OCI-LY7 (cell line): ENCODE results near the gene ULBP3. TPM values are rescaled to one million over a fixed set of nuclear protein-coding genes. Genes with fewer than 3 reads are reported as not detected.

Experiments
- BruUV-seq: library from RNA; stranded (reverse); fragments of 400-500 nt; replicated peaks from 2 replicates; lab custom pipeline; 2021; lab: Mats Ljungman, UMichigan
- CTCF ChIA-PET: fragments of 300-600 bp; sonication (Branson Sonifier 250); formaldehyde crosslinking; loops from one replicate; lab custom pipeline; 2022; ENCODE audit warnings: antibody characterized with exemption; ENCODE audit not compliant: unreplicated experiment; lab: Charles Lee
- POLR2A ChIA-PET: fragments of 300-600 bp; sonication (Branson Sonifier 250); formaldehyde crosslinking; loops from one replicate; lab custom pipeline; 2022; ENCODE audit warnings: antibody characterized with exemption; lab: Charles Lee
- DNase-seq: peaks from one replicate; pipeline ENCODE4 v3.0.0-alpha.2; 2015; ENCODE audit warnings: low spot score
- H2AFZ ChIP-seq: fragments of 200-600 bp; sonication (generic), shearing (Covaris generic); 2 replicates; pipeline ENCODE4 v1.6.1; 2014; ENCODE audit warnings: mild to moderate bottlenecking, antibody characterized with exemption, low read length, moderate library complexity
- H3K27ac ChIP-seq: fragments of 200-600 bp; sonication (generic); 2 replicates; pipeline ENCODE4 v1.5.1; 2014; ENCODE audit warnings: mixed run types, low read depth, mild to moderate bottlenecking, moderate library complexity, low read length, inconsistent platforms; ENCODE audit not compliant: poor library complexity, severe bottlenecking
- H3K36me3 ChIP-seq: fragments of 200-600 bp; sonication (generic); 2 replicates; pipeline ENCODE4 v1.6.1; 2014; ENCODE audit warnings: mild to moderate bottlenecking, antibody characterized with exemption, low read length, moderate library complexity, mixed read lengths; ENCODE audit not compliant: insufficient read depth
- H3K4me1 ChIP-seq: fragments of 200-600 bp; sonication (generic); 2 replicates; pipeline ENCODE4 v1.5.1; 2014; ENCODE audit warnings: mild to moderate bottlenecking, low read length; ENCODE audit not compliant: insufficient read depth, poor library complexity, severe bottlenecking
- H3K4me2 ChIP-seq: fragments of 200-600 bp; sonication (generic); 2 replicates; pipeline ENCODE4 v1.6.1; 2014; ENCODE audit warnings: mild to moderate bottlenecking, low read length
- H3K4me3 ChIP-seq: fragments of 200-600 bp; sonication (generic); 2 replicates; pipeline ENCODE4 v1.5.1; 2014; ENCODE audit warnings: mild to moderate bottlenecking, low read depth, low read length; ENCODE audit not compliant: poor library complexity, severe bottlenecking
- H3K79me2 ChIP-seq: fragments of 200-600 bp; sonication (generic); 2 replicates; pipeline ENCODE4 v1.6.1; 2016; ENCODE audit warnings: low read depth, mild to moderate bottlenecking, low read length, moderate library complexity, mixed read lengths; ENCODE audit not compliant: insufficient read depth
- H3K9me2 ChIP-seq: fragments of 200-600 bp; sonication (generic); 2 replicates; pipeline ENCODE4 v1.6.1; 2016; ENCODE audit warnings: mild to moderate bottlenecking, low read length, mixed read lengths; ENCODE audit not compliant: insufficient read depth
- H3K9me3 ChIP-seq: fragments of 200-600 bp; sonication (generic); 2 replicates; pipeline ENCODE4 v1.6.1; 2014; ENCODE audit warnings: mild to moderate bottlenecking, mixed run types, low read length, mixed read lengths
- H4K20me1 ChIP-seq: fragments of 200-600 bp; sonication (generic); 2 replicates; pipeline ENCODE4 v1.6.1; 2014; ENCODE audit warnings: mild to moderate bottlenecking, antibody characterized with exemption, low read length, moderate library complexity, mixed read lengths; ENCODE audit not compliant: insufficient read depth
- EZH2phosphoT487 ChIP-seq: fragments of 200-600 bp; sonication (generic); IDR thresholded peaks from 2 replicates; pipeline ENCODE4 v1.6.1; 2018; ENCODE audit warnings: low read depth, borderline replicate concordance, mild to moderate bottlenecking, mixed run types, antibody characterized with exemption, low read length, moderate library complexity, mixed read lengths
- intact Hi-C: fragments of 100-400 bp; cut with micrococcal nuclease; formaldehyde crosslinking; loops from one replicate; pipeline ENCODE4 v1.10.0; 2022; ENCODE audit not compliant: unreplicated experiment
- total RNA-seq, 2 experiments: library from RNA; depleted of rRNA in 1 of 2; stranded (reverse); fragments of >200 nt in 1 of 2; shearing (Covaris generic) in 1 of 2; gene quantifications; 2 replicates each; pipeline ENCODE4 v1.2.3, GENCODE V29; 2014 to 2022
- TF ChIP-seq, protein P1 (sequence below): fragments of 200-600 bp; sonication (generic); conservative IDR thresholded peaks from 2 replicates; pipeline ENCODE4 v1.5.1; 2014; ENCODE audit warnings: mild to moderate bottlenecking, antibody characterized with exemption, low read length, moderate library complexity, mixed read lengths

The ULBP3 gene
- total RNA-seq, 2 experiments from 2014 or later, result 3.5 to 4.3 TPM

- H3K79me2 ChIP-seq, result no peaks in the 10 kb centered on the region
- intact Hi-C loops, result no loop called here
- BruUV-seq, result no TSS peak
- H3K4me1 ChIP-seq, result peaks cover 12% of the 10 kb centered on the region
- H3K4me2 ChIP-seq, result no peak overlapping the region
- ChIA-PET CTCF (no interaction called here), POLR2A (interaction anchor here (0.6 to 1.8 kb wide), 2 partner anchors 11 to 13 kb away, joined by 3 to 5 read pairs; no protein-coding TSS in a partner anchor)
- H3K4me3 ChIP-seq, result no peak overlapping the region
- no peaks in the 10 kb centered on the region for H3K36me3 ChIP-seq
- no peak for TF ChIP-seq EZH2phosphoT487
- TF ChIP-seq, protein P1, sequence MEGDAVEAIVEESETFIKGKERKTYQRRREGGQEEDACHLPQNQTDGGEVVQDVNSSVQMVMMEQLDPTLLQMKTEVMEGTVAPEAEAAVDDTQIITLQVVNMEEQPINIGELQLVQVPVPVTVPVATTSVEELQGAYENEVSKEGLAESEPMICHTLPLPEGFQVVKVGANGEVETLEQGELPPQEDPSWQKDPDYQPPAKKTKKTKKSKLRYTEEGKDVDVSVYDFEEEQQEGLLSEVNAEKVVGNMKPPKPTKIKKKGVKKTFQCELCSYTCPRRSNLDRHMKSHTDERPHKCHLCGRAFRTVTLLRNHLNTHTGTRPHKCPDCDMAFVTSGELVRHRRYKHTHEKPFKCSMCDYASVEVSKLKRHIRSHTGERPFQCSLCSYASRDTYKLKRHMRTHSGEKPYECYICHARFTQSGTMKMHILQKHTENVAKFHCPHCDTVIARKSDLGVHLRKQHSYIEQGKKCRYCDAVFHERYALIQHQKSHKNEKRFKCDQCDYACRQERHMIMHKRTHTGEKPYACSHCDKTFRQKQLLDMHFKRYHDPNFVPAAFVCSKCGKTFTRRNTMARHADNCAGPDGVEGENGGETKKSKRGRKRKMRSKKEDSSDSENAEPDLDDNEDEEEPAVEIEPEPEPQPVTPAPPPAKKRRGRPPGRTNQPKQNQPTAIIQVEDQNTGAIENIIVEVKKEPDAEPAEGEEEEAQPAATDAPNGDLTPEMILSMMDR, result no peak
- no peaks in the 10 kb centered on the region for H3K9me2 ChIP-seq
- no peak overlapping the region for H2AFZ ChIP-seq
- H4K20me1 ChIP-seq, result no peaks in the 10 kb centered on the region
- no peak for DNase-seq
- H3K27ac ChIP-seq, result no peak overlapping the region
- no peaks in the 10 kb centered on the region for H3K9me3 ChIP-seq
These were observed 25.2 kb downstream of the ULBP3 start for GRCh38 chr6:150043501-150044412.

- no peak overlapping the region for H3K27ac ChIP-seq
- H3K4me3 ChIP-seq, result no peak overlapping the region
- no peak for DNase-seq
- POLR2A ChIA-PET, result no interaction called here
- no peak for TF ChIP-seq EZH2phosphoT487
- TF ChIP-seq, protein P1, result no peak
- H3K9me3 ChIP-seq, result no peaks in the 10 kb centered on the region
- CTCF ChIA-PET, result interaction anchor here (1.2 kb wide), 1 partner anchor 10 kb away, joined by 3 read pairs; no protein-coding TSS in a partner anchor
- H3K4me2 ChIP-seq, result no peak overlapping the region
- H3K79me2 ChIP-seq, result no peaks in the 10 kb centered on the region
- BruUV-seq, result no TSS peak
- intact Hi-C loops, result no loop called here
- H2AFZ ChIP-seq, result no peak overlapping the region
- H4K20me1 ChIP-seq, result no peaks in the 10 kb centered on the region
- no peaks in the 10 kb centered on the region for H3K9me2 ChIP-seq
- no peaks in the 10 kb centered on the region for H3K36me3 ChIP-seq
- peaks cover 7% of the 10 kb centered on the region for H3K4me1 ChIP-seq
These were observed 25.8 kb downstream of the ULBP3 start for GRCh38 chr6:150043096-150043495.
